ENCODE data around the gene STRIP2.

The STRIP2 gene

GRCh38 chr7:129502708-129503685, 68.8 kb downstream of the STRIP2 start:
- Histone ChIP-seq H3K9ac (peak overlapping the region; percentile 67; the same call in 1 of the 2 replicates), H3K4me3 (IDR thresholded peaks at IDR 0.05; ENCODE audit: insufficient read depth, low read depth, low read length) (no peak overlapping the region), H4K20me1 (ENCODE audit: insufficient read depth) (no peaks in the 10 kb centered on the region), H3K27ac (no peak overlapping the region), H2AFZ (ENCODE audit: low read depth) (peak overlapping the region; percentile 99), H3K79me2 (ENCODE audit: insufficient read depth, low read depth) (no peaks in the 10 kb centered on the region), H3K27me3 (ENCODE audit: insufficient read depth, low read depth) (no peaks in the 10 kb centered on the region), H3K4me1 (ENCODE audit: low read depth, poor library complexity, severe bottlenecking) (peaks cover 7% of the 10 kb centered on the region), H3K4me2 (peak overlapping the region; percentile 72), H3K36me3 (ENCODE audit: insufficient read depth) (no peaks in the 10 kb centered on the region)
- TF ChIP-seq CTCF (conservative IDR thresholded peaks at IDR 0.05; ENCODE audit: low read depth, low read length): no peak

- Histone ChIP-seq H2AFZ (ENCODE audit: low read depth) (no peak overlapping the region), H3K27me3 (ENCODE audit: insufficient read depth, low read depth) (no peaks in the 10 kb centered on the region), H4K20me1 (ENCODE audit: insufficient read depth) (no peaks in the 10 kb centered on the region), H3K4me3 (IDR thresholded peaks at IDR 0.05; ENCODE audit: insufficient read depth, low read depth, low read length) (no peak overlapping the region), H3K4me1 (ENCODE audit: low read depth, poor library complexity, severe bottlenecking) (peaks cover 7% of the 10 kb centered on the region), H3K27ac (no peak overlapping the region), H3K9ac (no peak overlapping the region), H3K36me3 (ENCODE audit: insufficient read depth) (no peaks in the 10 kb centered on the region), H3K79me2 (ENCODE audit: insufficient read depth, low read depth) (no peaks in the 10 kb centered on the region), H3K4me2 (no peak overlapping the region)
- no peak for TF ChIP-seq CTCF (conservative IDR thresholded peaks at IDR 0.05; ENCODE audit: low read depth, low read length)
Measured at GRCh38 chr7:129503725-129504124, 69.5 kb downstream of the STRIP2 start.

GRCh38 chr7:129512192-129512591, 78.0 kb downstream of the STRIP2 start:
- Histone ChIP-seq H3K79me2 (ENCODE audit: insufficient read depth, low read depth) (no peaks in the 10 kb centered on the region), H2AFZ (ENCODE audit: low read depth) (no peak overlapping the region), H4K20me1 (ENCODE audit: insufficient read depth) (no peaks in the 10 kb centered on the region), H3K27ac (no peak overlapping the region), H3K27me3 (ENCODE audit: insufficient read depth, low read depth) (no peaks in the 10 kb centered on the region), H3K4me2 (no peak overlapping the region), H3K36me3 (ENCODE audit: insufficient read depth) (no peaks in the 10 kb centered on the region), H3K9ac (no peak overlapping the region), H3K4me1 (ENCODE audit: low read depth, poor library complexity, severe bottlenecking) (no peaks in the 10 kb centered on the region), H3K4me3 (IDR thresholded peaks at IDR 0.05; ENCODE audit: insufficient read depth, low read depth, low read length) (no peak overlapping the region)
- TF ChIP-seq CTCF (conservative IDR thresholded peaks at IDR 0.05; ENCODE audit: low read depth, low read length): no peak

GRCh38 chr7:129513546-129513945, 79.3 kb downstream of the STRIP2 start:
- Histone ChIP-seq H4K20me1 (ENCODE audit: insufficient read depth) (no peaks in the 10 kb centered on the region), H3K79me2 (ENCODE audit: insufficient read depth, low read depth) (no peaks in the 10 kb centered on the region), H3K36me3 (ENCODE audit: insufficient read depth) (no peaks in the 10 kb centered on the region), H3K27me3 (ENCODE audit: insufficient read depth, low read depth) (no peaks in the 10 kb centered on the region), H3K9ac (no peak overlapping the region), H3K4me3 (IDR thresholded peaks at IDR 0.05; ENCODE audit: insufficient read depth, low read depth, low read length) (no peak overlapping the region), H3K4me1 (ENCODE audit: low read depth, poor library complexity, severe bottlenecking) (no peaks in the 10 kb centered on the region), H3K4me2 (no peak overlapping the region), H2AFZ (ENCODE audit: low read depth) (no peak overlapping the region), H3K27ac (no peak overlapping the region)
- no peak for TF ChIP-seq CTCF (conservative IDR thresholded peaks at IDR 0.05; ENCODE audit: low read depth, low read length)
